Testis (tissue), 3 donors: ENCODE data around the gene TFAP2C. TPM values are rescaled to one million over a fixed set of nuclear protein-coding genes. Genes with fewer than 3 reads are reported as not detected.

Source experiments
- DNase-seq: peaks from one replicate; pipeline ENCODE4 v3.0.0-alpha.2; 2019
- H3K27ac ChIP-seq, 2 donors: fragments of 200-600 bp; sonication (generic); one replicate each; pipeline ENCODE4 v1.5.1; 2019
- H3K27me3 ChIP-seq: fragments of 200-600 bp; sonication (generic); one replicate; pipeline ENCODE4 v1.5.1; 2019
- H3K36me3 ChIP-seq: fragments of 200-600 bp; sonication (generic); one replicate; pipeline ENCODE4 v1.5.1; 2017; ENCODE audit warnings: low read depth; ENCODE audit errors: missing control alignments
- H3K4me1 ChIP-seq: fragments of 200-600 bp; sonication (generic); one replicate; pipeline ENCODE4 v1.5.1; 2019
- H3K4me3 ChIP-seq, 2 donors: fragments of 200-600 bp; sonication (generic); one replicate each; pipeline ENCODE4 v1.5.1; 2017 to 2019
- H3K9me3 ChIP-seq: fragments of 200-600 bp; sonication (generic); one replicate; pipeline ENCODE4 v1.5.1; 2017
- POLR2A ChIP-seq: fragments of 450-650 bp; IDR thresholded peaks from one replicate; pipeline ENCODE4 v1.6.1; 2017; ENCODE audit warnings: antibody characterized with exemption, mild to moderate bottlenecking, moderate library complexity
- WGBS, 2 donors: methylation state at CpG; one replicate each; pipeline ENCODE4 v1.1.5; 2018; 5-methylcytosine and 5-hydroxymethylcytosine counted together
- intact Hi-C: fragments of 100-400 bp; cut with DNase I; formaldehyde crosslinking; loops from one replicate; pipeline ENCODE4 v1.15.1; 2023; ENCODE audit warnings: low total_unique reads
- polyA plus RNA-seq: library from polyadenylated mRNA; stranded (reverse); fragments of 350-450 nt; fragmentation: Illumina TruSeq; extraction: RNeasy Lipid Tissue Mini Kit (QIAGEN cat#74804); gene quantifications from one replicate; pipeline ENCODE4 v1.2.3, GENCODE V29; 2014; ENCODE audit warnings: low read depth, low replicate concordance; ENCODE audit not compliant: insufficient read depth
- total RNA-seq, 2 donors: library from RNA; depleted of rRNA; stranded (reverse); fragments of >200 nt; gene quantifications; one replicate each; pipeline ENCODE4 v1.2.3, GENCODE V29; 2016
- TF ChIP-seq, protein P1 (sequence below), 3 experiments: fragments of 450-650 bp in 2 of 3; fragments of 200-600 bp in 1 of 3; sonication (generic) in 1 of 3; IDR thresholded peaks; one replicate each; pipeline ENCODE4 v1.5.1; 2016 to 2019; ENCODE audit warnings: antibody characterized with exemption in 3 of 3, mild to moderate bottlenecking in 2 of 3, moderate library complexity in 1 of 3

TFAP2C gene
- total and polyA plus RNA-seq, 3 donors from 2014 or later: 1.3 to 1.9 (median 1.4) TPM

GRCh38 chr20:56628015-56628872 is 862 bp upstream of the TFAP2C start:
- H3K9me3 ChIP-seq: no peaks in the 10 kb centered on the region
- no peak overlapping the region for H3K27ac ChIP-seq
- H3K4me3 ChIP-seq: peak overlapping the region; percentile 12 to 55
- intact Hi-C loops: no loop called here
- H3K27me3 ChIP-seq: no peaks in the 10 kb centered on the region
- no peaks in the 10 kb centered on the region for H3K36me3 ChIP-seq
- WGBS, 2 donors: 2% methylated on average over 22 to 44 of the region's 48 CpGs
- TF ChIP-seq, protein P1, sequence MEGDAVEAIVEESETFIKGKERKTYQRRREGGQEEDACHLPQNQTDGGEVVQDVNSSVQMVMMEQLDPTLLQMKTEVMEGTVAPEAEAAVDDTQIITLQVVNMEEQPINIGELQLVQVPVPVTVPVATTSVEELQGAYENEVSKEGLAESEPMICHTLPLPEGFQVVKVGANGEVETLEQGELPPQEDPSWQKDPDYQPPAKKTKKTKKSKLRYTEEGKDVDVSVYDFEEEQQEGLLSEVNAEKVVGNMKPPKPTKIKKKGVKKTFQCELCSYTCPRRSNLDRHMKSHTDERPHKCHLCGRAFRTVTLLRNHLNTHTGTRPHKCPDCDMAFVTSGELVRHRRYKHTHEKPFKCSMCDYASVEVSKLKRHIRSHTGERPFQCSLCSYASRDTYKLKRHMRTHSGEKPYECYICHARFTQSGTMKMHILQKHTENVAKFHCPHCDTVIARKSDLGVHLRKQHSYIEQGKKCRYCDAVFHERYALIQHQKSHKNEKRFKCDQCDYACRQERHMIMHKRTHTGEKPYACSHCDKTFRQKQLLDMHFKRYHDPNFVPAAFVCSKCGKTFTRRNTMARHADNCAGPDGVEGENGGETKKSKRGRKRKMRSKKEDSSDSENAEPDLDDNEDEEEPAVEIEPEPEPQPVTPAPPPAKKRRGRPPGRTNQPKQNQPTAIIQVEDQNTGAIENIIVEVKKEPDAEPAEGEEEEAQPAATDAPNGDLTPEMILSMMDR (IDR thresholded peaks at IDR 0.05): no peak
- TF ChIP-seq POLR2A: no peak
- peaks cover 25% of the 10 kb centered on the region for H3K4me1 ChIP-seq
- peak; percentile 15 for DNase-seq

GRCh38 chr20:56629464-56630085 is 469 bp downstream of the TFAP2C start:
- WGBS, 2 donors: 1% methylated on average over 15 to 39 of the region's 39 CpGs
- DNase-seq: no peak
- TF ChIP-seq POLR2A: no peak
- TF ChIP-seq, protein P1 (IDR thresholded peaks at IDR 0.05): no peak
- H3K27ac ChIP-seq: no peak overlapping the region
- no peaks in the 10 kb centered on the region for H3K36me3 ChIP-seq
- intact Hi-C loops: no loop called here
- H3K27me3 ChIP-seq: no peaks in the 10 kb centered on the region
- no peaks in the 10 kb centered on the region for H3K9me3 ChIP-seq
- peak overlapping the region; percentile 13 to 55 for H3K4me3 ChIP-seq
- H3K4me1 ChIP-seq: peaks cover 25% of the 10 kb centered on the region

DNA sequence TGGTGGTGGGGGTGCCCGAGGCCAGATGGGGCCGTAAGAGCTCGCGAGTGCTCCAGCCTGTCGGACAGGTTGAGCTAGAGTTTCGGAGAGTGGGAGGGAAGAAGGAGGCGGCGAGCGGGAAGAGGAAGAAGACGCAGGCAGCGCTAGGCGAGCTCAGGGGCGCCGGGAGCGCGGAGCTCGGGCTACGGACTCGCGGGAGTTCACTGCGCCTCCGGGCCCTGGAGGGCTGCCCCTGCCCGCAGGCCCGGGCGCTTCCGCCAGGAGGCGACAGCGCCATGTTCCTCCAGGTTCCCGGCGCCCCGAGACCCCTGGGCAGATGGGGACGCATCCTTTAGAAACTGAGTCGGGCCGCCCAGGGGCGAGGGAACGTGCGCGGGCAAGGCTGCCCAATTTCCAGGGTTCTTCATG is 984 bp downstream of the TFAP2C start:
- 1% methylated on average over 31 to 38 of the region's 38 CpGs for WGBS, 2 donors
- Histone ChIP-seq H3K27me3 (no peaks in the 10 kb centered on the region), H3K4me1 (peaks cover 25% of the 10 kb centered on the region), H3K4me3 (peak overlapping the region; percentile 13 to 55), H3K27ac (no peak overlapping the region), H3K36me3 (no peaks in the 10 kb centered on the region), H3K9me3 (no peaks in the 10 kb centered on the region)
- DNase-seq: peak; percentile 65
- intact Hi-C loops: no loop called here
- TF ChIP-seq, protein P1 (IDR thresholded peaks at IDR 0.05): peak in 1 of 3 experiments; percentile 41
- no peak for TF ChIP-seq POLR2A

- peak; percentile 16 for DNase-seq
- intact Hi-C loops: no loop called here
- TF ChIP-seq POLR2A: no peak
- TF ChIP-seq, protein P1 (IDR thresholded peaks at IDR 0.05): peak in 1 of 3 experiments; percentile 2
- Histone ChIP-seq H3K4me1 (peaks cover 25% of the 10 kb centered on the region), H3K9me3 (no peaks in the 10 kb centered on the region), H3K36me3 (no peaks in the 10 kb centered on the region), H3K27ac (no peak overlapping the region), H3K27me3 (no peaks in the 10 kb centered on the region), H3K4me3 (peak overlapping the region; percentile 13 to 55)
- WGBS, 2 donors: 1 to 2% methylated on average over 31 to 67 of the region's 82 CpGs
Observed at GRCh38 chr20:56630506-56631317, 1.6 kb downstream of the TFAP2C start.
